Measurements from ENCODE around the gene REN. TPM values are rescaled to one million over a fixed set of nuclear protein-coding genes. Genes with fewer than 3 reads are reported as not detected.

The REN gene
- total and polyA plus RNA-seq, 7 donors: not detected

DNA sequence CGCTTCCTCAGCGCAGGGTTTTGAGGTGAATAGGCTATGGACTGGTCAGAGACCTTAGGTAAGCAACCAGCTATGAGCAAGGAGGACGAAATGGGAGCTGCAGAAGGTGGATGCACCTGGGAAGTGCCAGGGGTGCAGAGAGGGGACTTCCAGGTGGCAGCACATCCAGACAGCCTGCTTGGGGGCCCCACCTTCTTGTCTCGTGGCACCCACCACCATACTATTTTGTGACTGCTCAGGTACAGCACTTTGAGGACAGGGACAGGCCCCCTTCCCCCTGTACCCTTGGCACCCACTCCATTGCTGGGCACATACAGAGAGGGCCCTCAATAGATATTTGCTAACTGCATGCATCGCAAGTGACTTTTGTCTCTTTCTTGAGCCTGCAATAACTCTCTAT is 30.9 kb upstream of the REN start:
- intact Hi-C loops (cut with DNase I): no loop called here
- no peaks in the 10 kb centered on the region for H3K9me3 ChIP-seq
- H3K4me3 ChIP-seq: no peak overlapping the region
- TF ChIP-seq, protein P1, sequence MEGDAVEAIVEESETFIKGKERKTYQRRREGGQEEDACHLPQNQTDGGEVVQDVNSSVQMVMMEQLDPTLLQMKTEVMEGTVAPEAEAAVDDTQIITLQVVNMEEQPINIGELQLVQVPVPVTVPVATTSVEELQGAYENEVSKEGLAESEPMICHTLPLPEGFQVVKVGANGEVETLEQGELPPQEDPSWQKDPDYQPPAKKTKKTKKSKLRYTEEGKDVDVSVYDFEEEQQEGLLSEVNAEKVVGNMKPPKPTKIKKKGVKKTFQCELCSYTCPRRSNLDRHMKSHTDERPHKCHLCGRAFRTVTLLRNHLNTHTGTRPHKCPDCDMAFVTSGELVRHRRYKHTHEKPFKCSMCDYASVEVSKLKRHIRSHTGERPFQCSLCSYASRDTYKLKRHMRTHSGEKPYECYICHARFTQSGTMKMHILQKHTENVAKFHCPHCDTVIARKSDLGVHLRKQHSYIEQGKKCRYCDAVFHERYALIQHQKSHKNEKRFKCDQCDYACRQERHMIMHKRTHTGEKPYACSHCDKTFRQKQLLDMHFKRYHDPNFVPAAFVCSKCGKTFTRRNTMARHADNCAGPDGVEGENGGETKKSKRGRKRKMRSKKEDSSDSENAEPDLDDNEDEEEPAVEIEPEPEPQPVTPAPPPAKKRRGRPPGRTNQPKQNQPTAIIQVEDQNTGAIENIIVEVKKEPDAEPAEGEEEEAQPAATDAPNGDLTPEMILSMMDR (IDR thresholded peaks at IDR 0.05): no peak
- H3K27me3 ChIP-seq (ENCODE audit: insufficient read depth in 3 of 3, low read length in 2 of 3): peaks cover 0 to 2% (median 0%) of the 10 kb centered on the region in 3 donors
- WGBS, 3 donors: 90 to 97% (median 95%) methylated on average over 5 of the region's 5 CpGs
- H3K36me3 ChIP-seq (ENCODE audit: insufficient read depth in 1 of 2, low read depth in 1 of 2): no peaks in the 10 kb centered on the region
- ATAC-seq (no peak), DNase-seq (no peak)
- H3K4me1 ChIP-seq: peaks cover 26% of the 10 kb centered on the region
- H3K27ac ChIP-seq: no peak overlapping the region

DNA sequence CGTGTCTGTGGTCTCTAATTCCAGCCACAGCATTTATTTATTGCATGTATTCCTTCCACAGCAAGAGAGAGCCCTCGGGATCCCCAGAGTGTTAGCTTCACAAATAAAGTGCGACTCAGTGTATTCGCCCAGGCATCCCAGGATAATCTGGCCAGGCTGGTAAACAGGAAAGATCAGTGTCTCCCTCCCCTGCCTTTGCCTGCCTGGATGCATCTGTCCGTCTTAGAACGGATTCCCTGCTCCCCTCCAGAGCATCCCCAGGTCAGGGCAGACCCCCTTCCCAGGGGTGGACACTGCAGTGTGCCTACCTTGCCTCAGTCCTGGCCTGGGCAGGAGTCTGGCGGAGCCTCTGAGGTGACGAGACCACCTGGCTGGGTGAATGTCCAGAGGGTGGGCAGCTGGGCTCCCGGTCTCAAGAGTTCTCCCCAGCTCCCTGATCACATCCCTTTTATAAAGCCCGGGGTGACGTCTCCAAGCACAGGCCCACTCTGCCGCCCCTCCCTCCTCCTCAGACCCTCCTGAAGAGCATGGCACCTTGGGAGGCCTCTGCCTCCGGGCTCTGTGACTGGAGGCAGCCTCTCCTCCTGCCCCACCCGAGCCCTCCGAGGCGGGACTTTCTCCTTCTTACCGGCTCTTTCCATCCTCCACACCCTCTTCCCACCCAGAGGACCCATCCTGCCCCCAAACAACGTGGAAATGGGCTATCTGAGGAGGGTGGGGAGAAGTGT is 30.1 kb upstream of the REN start, which contains the start of gene KISS1:
Gene KISS1 (minus strand): TSS at position 424 of the 728 bp plus-strand sequence. CDS start 3,615 bp downstream, outside the sequence.
- H3K36me3 ChIP-seq (ENCODE audit: insufficient read depth in 1 of 2, low read depth in 1 of 2): no peaks in the 10 kb centered on the region
- peaks cover 0 to 2% (median 0%) of the 10 kb centered on the region in 3 donors for H3K27me3 ChIP-seq (ENCODE audit: insufficient read depth in 3 of 3, low read length in 2 of 3)
- no peak within 1 kb of the TSS for H3K27ac ChIP-seq
- no peaks in the 10 kb centered on the region for H3K9me3 ChIP-seq
- no peak within 1 kb of the TSS for H3K4me3 ChIP-seq
- intact Hi-C loops (cut with DNase I): no loop called here
- H3K4me1 ChIP-seq: peaks cover 35% of the 10 kb centered on the region
- ATAC-seq (no peak), DNase-seq (no peak)
- TF ChIP-seq, protein P1 (IDR thresholded peaks at IDR 0.05): no peak
- 72 to 78% (median 74%) methylated on average over 18 of the region's 18 CpGs for WGBS, 3 donors

DNA sequence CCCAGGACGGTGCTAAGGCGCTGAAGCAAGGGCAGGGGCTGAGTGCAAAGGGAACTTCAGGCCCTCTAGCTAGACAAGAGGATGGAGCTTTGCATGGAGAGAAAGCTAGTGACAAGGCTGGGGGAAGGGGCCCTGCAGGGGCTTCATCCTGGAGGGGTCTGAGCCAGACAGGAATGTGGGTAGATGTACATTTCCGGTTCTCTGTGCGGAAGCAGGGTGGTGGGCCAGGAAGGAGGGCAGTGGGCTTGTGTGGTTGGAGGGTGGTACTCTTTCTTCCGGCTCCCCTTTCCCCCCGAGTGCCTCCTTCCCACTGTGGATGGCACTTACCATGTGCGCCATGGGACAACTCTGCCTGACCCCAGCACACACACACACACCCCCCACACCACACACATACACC is 28.6 kb upstream of the REN start:
- ATAC-seq (no peak), DNase-seq (no peak)
- TF ChIP-seq, protein P1 (IDR thresholded peaks at IDR 0.05): no peak
- intact Hi-C loops (cut with DNase I): no loop called here
- Histone ChIP-seq H3K36me3 (ENCODE audit: insufficient read depth in 1 of 2, low read depth in 1 of 2) (no peaks in the 10 kb centered on the region), H3K4me3 (no peak overlapping the region), H3K27me3 (ENCODE audit: insufficient read depth in 3 of 3, low read length in 2 of 3) (peaks cover 0 to 2% (median 0%) of the 10 kb centered on the region in 3 donors), H3K9me3 (no peaks in the 10 kb centered on the region), H3K27ac (no peak overlapping the region), H3K4me1 (peaks cover 37% of the 10 kb centered on the region)
- 78 to 84% (median 83%) methylated on average over 5 to 7 of the region's 7 CpGs for WGBS, 3 donors

DNA sequence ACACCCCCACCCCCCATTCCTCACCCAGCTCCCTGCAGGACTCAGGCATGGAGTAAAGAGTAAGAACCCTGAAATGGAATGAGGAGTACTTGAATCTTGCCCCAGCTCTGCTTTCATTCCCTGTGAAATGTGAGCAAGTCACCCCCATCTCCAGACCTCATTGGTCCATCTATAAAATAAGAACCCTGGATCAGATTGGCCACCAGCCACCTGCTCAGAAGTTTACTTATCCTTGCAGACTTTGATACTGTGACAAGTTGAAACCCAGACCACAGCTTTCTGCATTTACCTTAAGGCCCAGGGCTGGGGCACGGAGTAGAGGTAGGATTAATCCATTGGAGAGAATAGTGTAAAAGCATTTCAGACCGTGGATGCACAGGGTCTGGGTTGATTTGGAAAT is 27.9 kb upstream of the REN start:
- no peak for ATAC-seq
- no peaks in the 10 kb centered on the region for H3K36me3 ChIP-seq (ENCODE audit: insufficient read depth in 1 of 2, low read depth in 1 of 2)
- intact Hi-C loops (cut with DNase I): no loop called here
- H3K9me3 ChIP-seq: no peaks in the 10 kb centered on the region
- H3K4me1 ChIP-seq: peaks cover 30% of the 10 kb centered on the region
- no peak overlapping the region for H3K4me3 ChIP-seq
- no peak for DNase-seq
- H3K27me3 ChIP-seq (ENCODE audit: insufficient read depth in 3 of 3, low read length in 2 of 3): peaks cover 0 to 2% (median 0%) of the 10 kb centered on the region in 3 donors
- TF ChIP-seq, protein P1 (IDR thresholded peaks at IDR 0.05): no peak
- no peak overlapping the region for H3K27ac ChIP-seq
- WGBS, 3 donors: 79 to 87% (median 83%) methylated on average over 2 of the region's 2 CpGs

All from psoas muscle (tissue), 8 donors.